ENCODE data around the gene DSCAM.

- TF ChIP-seq CTCF (IDR thresholded peaks at IDR 0.05) (no peak), POLR2A (IDR thresholded peaks at IDR 0.05) (no peak), EP300 (IDR thresholded peaks at IDR 0.05) (no peak), POLR2AphosphoS5 (IDR thresholded peaks at IDR 0.05) (no peak)
These were observed 11.7 kb downstream of the DSCAM start for GRCh38 chr21:40835184-40835694.
